Hepatocyte (in vitro differentiated cells): ENCODE results near the gene VN1R5. TPM values are rescaled to one million over a fixed set of nuclear protein-coding genes. Genes with fewer than 3 reads are reported as not detected.

Source experiments
- DNase-seq: peaks from one replicate; pipeline ENCODE4 v3.0.0-alpha.2; 2016; ENCODE audit warnings: low spot score
- H2AFZ ChIP-seq: fragments of 200-600 bp; sonication (generic); 2 replicates; pipeline ENCODE4 v1.6.0; 2016; ENCODE audit warnings: antibody characterized with exemption, mild to moderate bottlenecking
- H3K27ac ChIP-seq: fragments of 200-600 bp; sonication (generic); 2 replicates; pipeline ENCODE4 v1.5.1; 2016; ENCODE audit warnings: mild to moderate bottlenecking
- H3K27me3 ChIP-seq: fragments of 200-600 bp; sonication (generic); 2 replicates; pipeline ENCODE4 v1.6.1; 2016
- H3K36me3 ChIP-seq: fragments of 200-600 bp; sonication (generic); replicated peaks from 2 replicates; pipeline ENCODE4 v1.5.1; 2016; ENCODE audit warnings: low read depth; ENCODE audit not compliant: insufficient read depth
- H3K4me1 ChIP-seq: fragments of 200-600 bp; sonication (generic); 2 replicates; pipeline ENCODE4 v1.5.1; 2016; ENCODE audit warnings: mild to moderate bottlenecking, moderate library complexity; ENCODE audit not compliant: insufficient read depth
- H3K4me2 ChIP-seq: fragments of 200-600 bp; sonication (generic); 2 replicates; pipeline ENCODE4 v1.6.0; 2016
- H3K4me3 ChIP-seq: fragments of 200-600 bp; sonication (generic); 2 replicates; pipeline ENCODE4 v1.5.1; 2016; ENCODE audit warnings: mild to moderate bottlenecking
- H3K79me2 ChIP-seq: fragments of 200-600 bp; sonication (generic); 2 replicates; pipeline ENCODE4 v1.6.0; 2017; ENCODE audit warnings: mild to moderate bottlenecking
- H3K9me2 ChIP-seq: fragments of 200-600 bp; sonication (generic); replicated peaks from 2 replicates; pipeline ENCODE4 v1.6.0; 2017; ENCODE audit warnings: mild to moderate bottlenecking; ENCODE audit not compliant: insufficient read depth
- H3K9me3 ChIP-seq: fragments of 200-600 bp; sonication (generic); 2 replicates; pipeline ENCODE4 v1.5.1; 2016; ENCODE audit warnings: low read depth, mild to moderate bottlenecking
- H4K20me1 ChIP-seq: fragments of 200-600 bp; sonication (generic); 2 replicates; pipeline ENCODE4 v1.6.0; 2016; ENCODE audit warnings: mild to moderate bottlenecking; ENCODE audit not compliant: insufficient read depth, poor library complexity, severe bottlenecking
- EZH2 ChIP-seq: fragments of 200-600 bp; sonication (generic); IDR thresholded peaks from 2 replicates; pipeline ENCODE4 v1.6.1; 2016; ENCODE audit warnings: antibody characterized with exemption, mild to moderate bottlenecking, borderline replicate concordance
- EZH2phosphoT487 ChIP-seq: fragments of 200-600 bp; sonication (generic); IDR thresholded peaks from one replicate; pipeline ENCODE4 v1.6.1; 2018; ENCODE audit warnings: antibody characterized with exemption, mild to moderate bottlenecking, low read depth, moderate library complexity; ENCODE audit not compliant: unreplicated experiment, severe bottlenecking
- WGBS: methylation state at CpG from one replicate; pipeline ENCODE4 v1.1.6; 2016; ENCODE audit warnings: low lambda C conversion rate; ENCODE audit errors: missing lambda C conversion rate; 5-methylcytosine and 5-hydroxymethylcytosine counted together
- polyA plus RNA-seq: library from polyadenylated mRNA; unstranded; fragments of >200 nt; fragmentation: Nextera tagmentation; extraction: Ambion mirVana; gene quantifications from 2 replicates; pipeline ENCODE4 v1.2.1, GENCODE V29; 2016
- total RNA-seq: library from RNA; depleted of rRNA; stranded (reverse); fragments of >200 nt; gene quantifications from 2 replicates; pipeline ENCODE4 v1.2.3, GENCODE V29; 2014
- TF ChIP-seq, protein P1 (sequence below): fragments of 200-600 bp; sonication (generic); IDR thresholded peaks from 2 replicates; pipeline ENCODE4 v1.5.1; 2016; ENCODE audit warnings: antibody characterized with exemption, mild to moderate bottlenecking; ENCODE audit not compliant: poor library complexity

VN1R5 gene
- total and polyA plus RNA-seq, 2 experiments from 2014 or later: not detected

DNA sequence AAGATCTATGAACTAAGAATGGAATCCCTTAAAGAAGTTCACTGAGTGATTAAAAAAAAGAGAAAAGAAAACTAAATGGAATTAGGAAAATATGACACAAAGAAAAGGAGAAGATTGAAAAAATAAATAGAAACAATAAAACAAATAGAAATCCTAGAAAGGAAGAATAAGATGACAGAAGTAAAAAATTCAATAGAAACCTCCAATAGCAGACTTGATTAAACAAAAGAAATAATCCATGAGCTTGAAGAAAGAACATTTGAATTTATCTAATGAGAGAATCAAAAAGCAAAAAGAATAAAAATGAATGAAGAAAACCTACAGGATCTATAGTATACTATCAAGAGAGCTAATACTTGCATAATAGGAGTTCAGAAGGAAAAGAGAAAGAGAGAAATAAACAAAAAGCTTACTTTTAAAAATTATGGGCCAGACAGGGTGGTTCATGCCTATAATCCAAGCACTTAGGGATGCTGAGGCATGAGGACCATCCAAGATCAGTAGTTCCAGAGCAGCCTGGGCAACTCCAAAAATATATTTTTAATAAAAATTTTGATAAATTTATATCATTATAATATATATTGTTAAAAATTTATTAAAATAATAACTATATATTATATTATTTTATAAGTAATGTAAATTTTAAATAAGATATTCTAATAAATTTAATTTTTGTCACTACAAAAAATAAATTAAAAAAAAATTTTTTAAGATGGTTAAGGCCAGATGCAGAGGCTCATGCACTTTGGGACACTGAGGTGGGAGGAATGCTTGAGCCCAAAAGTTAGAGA, 9.4 kb upstream of the VN1R5 start:
- no peaks in the 10 kb centered on the region for H4K20me1 ChIP-seq
- H3K27ac ChIP-seq: no peak overlapping the region
- H3K36me3 ChIP-seq: no peaks in the 10 kb centered on the region
- no peak for TF ChIP-seq EZH2
- TF ChIP-seq EZH2phosphoT487: no peak
- TF ChIP-seq, protein P1, sequence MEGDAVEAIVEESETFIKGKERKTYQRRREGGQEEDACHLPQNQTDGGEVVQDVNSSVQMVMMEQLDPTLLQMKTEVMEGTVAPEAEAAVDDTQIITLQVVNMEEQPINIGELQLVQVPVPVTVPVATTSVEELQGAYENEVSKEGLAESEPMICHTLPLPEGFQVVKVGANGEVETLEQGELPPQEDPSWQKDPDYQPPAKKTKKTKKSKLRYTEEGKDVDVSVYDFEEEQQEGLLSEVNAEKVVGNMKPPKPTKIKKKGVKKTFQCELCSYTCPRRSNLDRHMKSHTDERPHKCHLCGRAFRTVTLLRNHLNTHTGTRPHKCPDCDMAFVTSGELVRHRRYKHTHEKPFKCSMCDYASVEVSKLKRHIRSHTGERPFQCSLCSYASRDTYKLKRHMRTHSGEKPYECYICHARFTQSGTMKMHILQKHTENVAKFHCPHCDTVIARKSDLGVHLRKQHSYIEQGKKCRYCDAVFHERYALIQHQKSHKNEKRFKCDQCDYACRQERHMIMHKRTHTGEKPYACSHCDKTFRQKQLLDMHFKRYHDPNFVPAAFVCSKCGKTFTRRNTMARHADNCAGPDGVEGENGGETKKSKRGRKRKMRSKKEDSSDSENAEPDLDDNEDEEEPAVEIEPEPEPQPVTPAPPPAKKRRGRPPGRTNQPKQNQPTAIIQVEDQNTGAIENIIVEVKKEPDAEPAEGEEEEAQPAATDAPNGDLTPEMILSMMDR: no peak
- no peak overlapping the region for H2AFZ ChIP-seq
- DNase-seq: no peak
- no peak overlapping the region for H3K4me3 ChIP-seq
- H3K4me1 ChIP-seq: no peaks in the 10 kb centered on the region
- no peaks in the 10 kb centered on the region for H3K79me2 ChIP-seq
- H3K4me2 ChIP-seq: no peak overlapping the region
- H3K9me3 ChIP-seq: no peaks in the 10 kb centered on the region
- H3K9me2 ChIP-seq: no peaks in the 10 kb centered on the region
- H3K27me3 ChIP-seq: no peaks in the 10 kb centered on the region

DNA sequence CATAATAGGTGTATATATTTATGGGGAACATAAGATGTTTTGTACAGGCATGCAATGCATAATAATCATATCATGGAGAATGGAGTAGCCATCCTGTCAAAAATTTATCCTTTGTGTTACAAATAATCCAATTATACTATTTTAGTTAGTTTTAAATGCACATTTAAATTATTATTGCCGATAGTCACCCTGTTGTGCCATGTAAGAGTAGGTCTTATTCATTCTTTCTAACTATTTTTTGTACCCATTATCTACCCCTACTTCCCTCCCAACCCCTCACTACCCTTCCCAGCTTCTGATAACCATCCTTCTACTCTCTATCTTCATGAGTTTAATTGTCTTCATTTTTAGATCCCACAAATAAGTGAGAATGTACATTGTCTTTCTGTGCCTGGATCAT, 8.3 kb upstream of the VN1R5 start:
- Histone ChIP-seq H3K4me3 (no peak overlapping the region), H3K4me1 (no peaks in the 10 kb centered on the region), H3K4me2 (no peak overlapping the region), H3K27ac (no peak overlapping the region), H3K9me3 (no peaks in the 10 kb centered on the region), H4K20me1 (no peaks in the 10 kb centered on the region), H3K36me3 (no peaks in the 10 kb centered on the region), H2AFZ (no peak overlapping the region), H3K79me2 (no peaks in the 10 kb centered on the region), H3K27me3 (no peaks in the 10 kb centered on the region), H3K9me2 (no peaks in the 10 kb centered on the region)
- 92% methylated on average over 1 of the region's 1 CpG for WGBS
- TF ChIP-seq EZH2 (no peak), EZH2phosphoT487 (no peak)
- TF ChIP-seq, protein P1: no peak
- DNase-seq: no peak

DNA sequence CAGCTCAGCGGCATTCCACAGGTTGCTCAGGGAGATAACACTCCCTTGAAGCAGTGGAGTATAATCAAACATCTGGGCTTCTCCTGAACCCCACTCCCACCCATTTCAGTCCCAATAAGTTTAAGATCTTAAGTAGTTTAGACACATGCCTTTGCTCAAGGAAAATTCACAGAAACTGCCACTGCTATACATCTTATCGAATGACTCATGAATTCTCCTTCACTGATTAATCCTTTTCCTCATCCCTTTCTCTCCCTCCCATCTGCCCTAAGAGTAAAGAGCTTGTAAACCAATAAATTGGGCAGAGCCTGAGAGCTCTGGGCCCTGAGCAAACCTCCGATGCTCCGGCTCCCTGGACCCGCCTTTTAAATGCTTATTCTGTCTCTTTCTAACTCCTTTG, 10.2 kb downstream of the VN1R5 start:
- Histone ChIP-seq H3K4me1 (no peaks in the 10 kb centered on the region), H3K4me3 (no peak overlapping the region), H3K36me3 (no peaks in the 10 kb centered on the region), H4K20me1 (no peaks in the 10 kb centered on the region), H3K9me2 (no peaks in the 10 kb centered on the region), H3K27ac (no peak overlapping the region), H3K4me2 (no peak overlapping the region), H3K27me3 (no peaks in the 10 kb centered on the region), H3K79me2 (no peaks in the 10 kb centered on the region), H3K9me3 (no peaks in the 10 kb centered on the region), H2AFZ (no peak overlapping the region)
- DNase-seq: no peak
- WGBS: 88% methylated on average over 5 of the region's 5 CpGs
- TF ChIP-seq EZH2phosphoT487: no peak
- TF ChIP-seq, protein P1: no peak
- TF ChIP-seq EZH2: no peak
